HG03469 (cell line): ENCODE results near the gene DNPEP.
"Not testable (repeated sequence)": the region's sequence is repeated elsewhere in the genome, so short reads cannot be mapped to it uniquely, and the experiment has no call there.

Source experiments
- ATAC-seq: cut with Tn5 transposase; IDR thresholded peaks from one replicate; pipeline ENCODE4 v1.9.1; 2021; ENCODE audit warnings: mild to moderate bottlenecking, moderate library complexity, moderate number of reproducible peaks; ENCODE audit not compliant: unreplicated experiment

The DNPEP gene

DNA sequence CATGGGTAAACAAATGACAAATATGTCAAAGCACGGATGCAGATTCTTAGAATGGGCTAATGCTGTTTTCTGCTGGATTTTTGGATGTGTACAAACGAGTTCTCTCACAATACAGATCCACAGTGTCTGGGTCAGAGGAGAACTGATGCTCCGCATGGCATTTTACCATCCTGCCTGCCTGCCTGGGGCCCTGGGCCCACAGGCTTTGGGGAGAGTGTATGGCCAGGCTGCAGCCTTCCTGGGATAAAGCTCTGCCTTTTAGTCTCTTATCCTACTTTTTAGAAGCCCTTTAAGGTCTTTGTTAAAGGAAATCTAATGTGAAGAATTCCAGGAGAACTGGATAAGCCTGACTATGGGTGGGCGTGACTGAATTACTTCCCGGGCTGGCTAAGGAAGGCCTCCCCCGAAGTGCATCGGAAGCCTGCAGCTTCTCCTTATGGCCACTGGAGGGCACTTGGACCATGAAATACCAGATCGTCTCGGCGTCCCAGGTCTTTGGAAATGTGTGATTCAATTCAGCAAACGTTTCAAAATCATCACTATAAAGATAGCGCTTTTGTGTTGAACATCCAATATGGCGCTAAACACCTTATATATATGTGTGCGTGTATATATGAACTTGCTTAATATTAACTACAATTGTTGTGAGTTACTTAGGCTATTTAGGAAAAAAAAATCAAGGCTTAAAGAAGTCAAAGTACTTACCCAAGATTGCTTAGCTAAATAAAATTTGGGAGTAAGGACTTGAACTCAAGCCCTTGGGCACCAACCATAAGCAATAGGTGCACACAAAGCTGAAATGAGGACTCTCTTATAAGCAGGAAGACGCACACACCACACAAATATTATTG, 15.2 kb upstream of the DNPEP start:
- ATAC-seq = peak; percentile 60

DNA sequence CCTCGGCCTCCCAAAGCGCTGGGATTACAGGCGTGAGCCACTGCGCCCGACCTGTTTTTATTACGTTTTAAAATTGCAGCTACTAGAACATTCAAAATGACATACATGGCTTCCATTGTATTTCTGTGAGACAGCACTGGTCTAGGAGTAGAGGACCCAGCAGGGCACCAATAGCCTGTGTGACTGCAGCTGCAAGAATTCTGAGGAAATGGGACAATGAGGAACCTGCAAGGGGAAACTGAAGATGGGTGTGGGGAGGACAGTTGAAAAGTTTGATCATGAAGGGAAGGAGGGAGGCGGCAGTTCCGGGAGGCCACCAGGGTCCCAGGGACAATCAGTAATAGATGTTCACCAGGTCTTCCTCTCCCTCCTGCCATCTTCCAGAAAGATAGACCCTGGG, 13.9 kb upstream of the DNPEP start:
- ATAC-seq = no peak

DNA sequence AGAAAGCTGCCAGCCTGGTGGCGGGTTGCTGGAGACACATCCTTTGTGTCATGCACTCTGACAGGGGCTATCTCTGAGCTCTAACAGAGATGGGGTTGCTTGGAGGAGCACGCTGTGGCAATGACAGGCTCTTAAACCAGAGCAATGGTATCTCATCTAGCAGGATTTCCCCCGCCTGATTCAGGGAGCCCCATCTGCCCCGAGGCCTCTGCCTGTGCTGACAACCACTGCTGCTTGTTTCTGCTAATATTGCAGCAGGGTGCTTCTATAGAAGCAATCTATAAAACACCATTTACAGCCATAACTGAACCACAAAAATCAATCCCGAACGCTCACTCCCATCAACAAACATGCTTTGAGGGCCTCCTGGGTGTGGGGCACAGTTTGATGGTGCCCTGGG, 12.8 kb upstream of the DNPEP start:
- no peak for ATAC-seq

DNA sequence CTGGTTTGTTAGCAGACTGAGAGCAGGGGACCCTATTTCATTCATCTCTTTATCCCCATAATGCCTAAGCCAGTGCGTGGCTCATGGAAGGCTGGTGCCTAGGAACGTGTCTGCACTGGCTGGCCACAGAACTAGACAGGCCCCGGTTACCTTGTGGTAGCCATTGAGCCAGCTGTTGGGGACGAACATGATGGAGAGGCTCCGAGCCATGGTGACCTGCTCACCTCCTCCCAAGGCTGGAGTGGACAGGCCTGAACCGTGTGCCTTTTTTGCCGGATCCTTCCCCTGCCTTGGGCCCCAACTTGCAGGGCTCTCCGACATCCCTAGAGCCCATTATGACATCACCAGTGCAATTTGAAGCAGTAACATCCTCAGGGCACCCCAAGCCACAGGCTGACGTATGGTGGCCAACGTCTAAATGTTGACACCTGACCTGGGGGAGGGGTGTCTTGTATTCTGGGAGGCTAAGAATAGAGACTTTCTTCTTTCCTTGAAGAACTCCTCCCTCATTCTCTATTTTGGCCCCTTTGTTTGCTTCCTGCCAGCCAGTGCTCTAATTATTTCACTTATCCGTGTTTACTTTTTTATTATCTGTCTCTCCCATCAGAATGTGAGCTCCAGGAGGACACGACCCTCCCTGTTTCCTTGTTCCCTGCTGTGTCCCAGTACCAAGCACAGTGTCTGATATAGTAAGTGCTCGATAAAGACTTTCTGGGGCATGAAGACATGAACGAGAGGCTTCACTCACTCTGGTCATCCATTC, 12.2 kb upstream of the DNPEP start:
- ATAC-seq = no peak

DNA sequence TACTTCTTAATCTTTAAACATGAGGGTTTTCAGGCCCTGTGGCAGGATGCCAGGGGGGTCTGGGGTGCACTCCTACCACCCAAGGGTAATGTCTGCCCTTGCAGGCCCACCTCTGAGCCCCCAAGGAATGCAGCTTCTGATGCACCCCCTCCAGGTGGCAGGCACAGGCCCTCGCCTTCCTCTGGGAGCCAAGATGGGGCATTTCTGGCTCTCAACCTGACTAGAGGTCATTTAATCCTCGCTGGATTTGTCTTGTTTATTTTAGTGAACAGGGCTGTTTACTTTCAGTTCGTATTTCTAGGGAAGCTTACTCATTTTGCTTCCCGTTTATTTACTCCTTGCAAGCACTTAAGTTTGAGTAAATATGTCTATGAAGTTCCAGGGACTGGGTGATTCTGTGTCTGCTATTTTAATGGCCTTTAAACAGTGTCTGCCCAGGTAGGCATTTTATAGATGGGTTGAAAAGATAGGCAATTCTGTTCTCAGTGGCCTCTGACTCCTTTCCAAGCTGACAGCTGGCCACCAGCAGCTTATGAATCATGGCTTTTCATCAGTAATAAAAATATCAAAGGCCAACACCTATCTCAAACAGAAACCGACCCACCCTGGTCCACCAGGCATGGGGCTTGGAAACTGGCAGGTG, 11.1 kb upstream of the DNPEP start:
- no peak for ATAC-seq

DNA sequence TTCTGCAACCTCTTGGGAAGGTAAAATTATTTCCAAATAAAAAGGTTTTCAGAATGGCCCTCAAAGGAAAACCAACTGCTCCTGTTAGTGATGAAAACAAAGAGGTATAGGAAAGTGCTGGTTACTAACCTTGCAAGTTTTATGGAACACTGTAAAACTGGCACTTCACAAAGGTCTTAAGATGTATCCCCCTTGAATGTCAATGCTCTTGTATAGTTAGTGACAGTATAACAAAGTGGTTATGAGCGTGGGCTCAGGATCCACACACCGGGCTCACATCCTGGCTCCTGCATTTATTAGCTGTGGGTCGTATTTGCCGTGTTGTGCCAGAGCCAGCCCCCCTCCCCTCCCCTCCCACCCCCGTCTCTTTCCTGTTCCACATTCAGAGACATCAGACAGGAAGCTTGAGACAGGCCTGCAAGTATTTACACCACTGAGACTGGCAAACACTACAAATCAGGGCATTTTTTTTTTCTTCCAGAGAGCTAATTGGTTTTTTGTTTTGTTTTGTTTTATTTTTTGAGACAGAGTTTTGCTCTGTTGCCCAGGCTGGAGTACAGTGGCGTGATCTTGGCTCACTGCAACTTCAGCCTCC, 9.2 kb upstream of the DNPEP start:
- ATAC-seq = no peak

DNA sequence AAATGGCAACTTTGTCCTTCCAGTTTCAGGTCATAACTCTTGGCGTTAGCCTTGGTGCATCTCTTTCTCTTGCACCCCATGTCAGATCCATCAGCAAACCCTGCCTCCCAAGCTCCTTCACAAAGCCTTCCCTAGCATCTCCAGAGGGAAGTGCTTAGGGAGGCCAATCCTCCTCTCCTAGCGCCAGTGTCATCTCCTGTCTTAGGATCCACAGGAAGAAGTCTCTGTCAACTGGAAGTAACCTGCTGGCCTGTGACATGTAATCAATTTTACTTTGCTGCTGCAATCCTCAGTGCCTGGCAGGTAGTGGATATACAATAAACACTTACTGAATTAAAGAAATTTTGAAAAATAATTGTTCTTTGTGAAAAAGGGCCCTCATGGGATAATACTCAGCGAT, 7.9 kb upstream of the DNPEP start:
- ATAC-seq = no peak

DNA sequence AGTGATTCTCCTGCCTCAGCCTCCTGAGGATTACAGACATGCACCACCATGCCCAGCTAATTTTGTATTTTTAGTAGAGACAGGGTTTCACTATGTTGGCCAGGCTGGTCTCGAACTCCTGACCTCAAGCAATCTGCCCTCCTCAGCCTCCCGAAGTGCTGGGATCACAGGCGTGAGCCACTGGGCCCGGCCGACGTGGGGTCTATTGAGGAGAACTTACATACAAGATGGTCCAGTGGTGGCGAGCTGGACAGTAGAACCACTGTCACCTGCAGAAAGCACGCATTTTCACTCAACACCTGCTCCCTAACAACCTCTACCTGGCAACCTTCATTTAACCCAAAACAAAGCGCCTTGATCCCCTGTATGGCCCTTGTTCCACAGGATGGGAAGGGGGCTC, 7.3 kb upstream of the DNPEP start:
- ATAC-seq = not testable (repeated sequence)

DNA sequence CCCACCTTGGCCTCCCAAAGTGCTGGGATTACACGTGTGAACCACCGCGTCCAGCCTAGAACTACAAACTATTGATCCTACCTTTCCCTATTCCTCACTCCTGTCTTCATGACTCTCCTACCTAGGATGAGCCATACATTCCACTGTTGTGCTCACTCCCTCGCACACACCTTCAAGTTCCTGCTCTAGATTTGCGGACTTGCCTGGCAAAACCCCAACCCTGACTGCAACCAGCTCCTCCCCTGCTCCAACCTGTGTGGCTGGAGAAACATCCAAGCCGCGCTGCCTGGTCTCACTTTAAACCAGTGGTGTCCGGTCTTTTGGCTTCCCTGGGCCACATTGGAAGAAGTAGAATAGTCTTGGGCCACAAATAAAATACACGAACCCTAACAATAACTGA, 5.0 kb upstream of the DNPEP start:
- no peak for ATAC-seq

DNA sequence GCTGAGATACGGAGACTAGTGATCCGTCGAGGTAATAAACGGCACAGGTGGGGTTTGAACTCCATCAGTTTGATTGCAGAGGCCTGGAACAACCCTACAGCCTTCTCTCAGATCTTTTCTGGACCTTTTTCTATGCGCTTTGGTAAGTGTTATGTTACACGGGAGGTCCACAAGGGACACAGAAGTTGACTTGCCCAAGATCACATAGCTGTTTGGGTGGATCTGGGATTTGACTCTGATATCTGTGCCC, 1.1 kb upstream of the DNPEP start:
- ATAC-seq = no peak

DNA sequence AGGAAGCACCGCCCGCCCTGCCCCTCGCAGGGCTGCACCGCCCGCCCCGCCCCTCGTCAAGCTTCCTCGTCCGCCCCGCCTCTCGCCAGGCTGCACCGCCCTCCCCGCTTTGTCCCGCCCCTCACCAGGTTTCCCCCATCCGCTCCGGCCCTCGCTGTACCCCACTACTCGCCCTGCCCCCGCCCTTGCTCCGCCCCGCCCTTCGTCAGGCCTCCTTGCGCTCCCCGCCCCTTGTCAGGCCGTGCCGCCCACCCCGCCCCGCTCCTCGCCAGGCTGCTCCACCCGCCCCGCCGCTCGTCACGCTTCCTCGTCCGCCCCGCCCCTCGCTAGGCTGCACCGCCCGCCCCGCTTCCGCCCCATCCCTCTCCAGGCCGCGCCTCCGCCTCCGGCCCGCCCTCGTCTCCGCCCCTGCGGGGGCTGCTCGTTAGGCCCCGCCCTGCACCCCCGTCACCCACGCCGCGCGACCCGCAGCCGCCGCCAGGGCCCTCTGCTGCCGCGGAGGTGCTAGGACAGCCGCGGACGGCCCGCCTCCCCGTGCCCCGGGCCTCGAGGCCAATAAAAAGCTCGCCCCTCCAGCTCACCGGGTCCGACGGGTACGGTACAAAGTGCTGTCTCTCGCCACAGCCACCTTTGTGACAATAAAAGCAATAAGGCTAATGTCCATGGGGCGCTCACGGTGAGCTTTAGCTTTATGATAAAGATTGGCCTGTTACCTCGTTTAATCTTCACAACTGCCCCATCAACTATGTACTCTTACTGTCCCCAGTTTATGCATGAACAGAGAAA, 602 bp upstream of the DNPEP start:
- ATAC-seq = peak; percentile 71

DNA sequence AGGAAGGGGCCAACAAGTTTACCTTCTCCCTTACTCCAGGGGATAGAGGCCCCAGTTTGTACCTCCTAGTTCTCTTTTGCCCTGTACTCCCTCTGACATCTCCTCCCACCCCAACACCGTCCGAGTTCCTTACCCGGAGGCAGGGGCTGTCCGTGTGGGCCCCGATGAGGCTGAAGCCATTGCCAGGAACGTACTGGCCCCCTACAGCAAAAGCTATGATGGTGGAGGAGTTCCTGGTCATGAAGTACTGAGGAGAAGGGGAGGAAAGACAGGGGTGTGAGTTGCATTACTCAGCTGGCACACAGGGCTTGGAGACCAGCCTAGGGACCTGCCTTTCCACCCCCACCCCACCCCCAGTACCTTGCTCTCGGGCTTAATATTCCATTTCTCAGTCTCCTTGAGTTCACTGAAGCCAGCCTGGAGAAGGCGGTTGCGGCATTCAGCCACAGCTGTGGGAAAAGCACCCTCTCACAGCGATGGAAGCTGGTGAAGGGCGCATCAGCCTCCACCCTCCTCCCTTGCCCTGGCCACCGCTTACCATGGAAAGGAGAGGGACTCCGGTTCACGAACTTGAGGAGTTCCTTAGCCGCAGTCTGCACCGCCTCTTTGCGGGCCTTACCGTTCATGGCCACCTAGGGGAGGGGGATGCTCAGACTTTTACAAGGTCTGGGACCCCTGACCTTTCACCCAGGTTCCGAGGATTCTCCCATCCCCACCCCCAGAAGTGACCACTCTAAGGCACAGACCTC, 1.0 kb downstream of the DNPEP start:
- no peak for ATAC-seq

DNA sequence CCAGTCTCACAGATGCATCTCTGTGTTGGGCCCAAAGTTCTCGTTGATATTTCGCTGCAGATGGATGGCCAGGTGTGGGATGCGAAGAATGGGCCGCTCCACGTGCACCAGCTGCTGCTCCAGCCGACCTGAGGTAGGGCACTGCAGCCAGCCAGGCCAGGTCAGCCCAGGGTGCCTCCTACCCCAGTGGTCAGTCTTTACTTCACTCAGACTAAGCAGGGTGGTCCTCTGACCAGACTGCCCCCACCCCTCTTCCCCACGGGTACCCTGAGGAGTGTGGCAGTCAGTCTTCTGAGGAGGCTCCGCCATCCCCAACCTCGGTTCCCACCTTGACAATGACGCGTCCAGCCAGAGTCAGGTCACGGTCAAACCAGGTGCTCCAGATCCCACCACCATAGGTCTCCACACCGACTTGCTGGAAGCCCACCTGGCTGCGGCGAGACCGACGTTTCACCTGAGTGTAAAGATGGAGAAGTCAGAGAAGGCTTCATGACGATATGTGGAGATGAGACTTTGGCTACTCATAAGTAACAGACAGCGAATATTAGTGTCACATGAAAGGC, 1.7 kb downstream of the DNPEP start:
- no peak for ATAC-seq

DNA sequence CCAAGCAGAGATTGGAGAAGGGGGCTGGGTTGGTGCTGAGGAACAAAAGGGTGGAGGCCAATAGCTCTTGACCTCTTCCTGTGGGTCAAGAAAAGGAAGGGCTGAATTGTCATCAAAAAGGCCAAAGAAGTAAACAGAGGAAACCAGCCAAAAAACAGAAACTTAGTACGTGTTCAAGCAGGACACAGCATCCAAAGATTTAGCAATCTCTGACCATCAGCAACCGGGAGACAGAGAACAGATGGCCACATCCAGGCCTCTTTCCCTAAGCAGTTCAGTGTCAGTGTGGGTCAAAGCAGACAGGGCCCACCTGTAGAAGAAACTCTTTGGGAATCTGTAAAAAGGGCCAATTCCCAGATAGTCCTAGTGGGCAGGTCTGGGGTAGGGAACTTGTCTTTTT, 2.9 kb downstream of the DNPEP start:
- ATAC-seq = no peak

DNA sequence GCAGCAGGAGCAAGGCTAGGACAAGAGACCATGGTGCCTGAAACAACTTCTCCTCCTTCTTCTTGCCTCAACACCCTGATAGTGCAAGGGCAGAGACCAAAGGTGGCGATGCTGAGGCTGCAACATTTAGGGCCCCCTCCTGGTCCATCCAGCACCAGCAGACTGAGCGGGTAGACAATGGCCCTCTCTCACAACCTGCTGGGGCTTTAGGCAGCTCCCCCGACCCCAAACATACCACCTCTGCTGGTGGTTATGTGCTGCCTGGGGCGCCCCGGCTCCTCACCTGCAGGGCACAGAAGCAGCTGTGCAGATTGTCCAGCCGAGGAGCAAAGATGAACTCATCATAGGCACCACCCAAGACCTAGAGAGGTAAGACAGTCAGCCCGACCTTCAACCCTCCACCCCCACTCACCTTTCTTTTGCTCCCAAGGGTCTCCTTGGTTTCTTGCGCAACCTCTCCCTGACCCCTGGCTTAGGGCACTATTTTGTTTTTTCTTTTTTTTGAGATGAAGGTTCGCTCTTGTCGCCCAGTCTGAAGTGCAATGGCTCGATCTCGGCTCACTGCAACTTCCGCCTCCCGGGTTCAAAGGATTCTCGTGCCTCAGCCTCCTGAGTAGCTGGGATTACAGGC, 3.5 kb downstream of the DNPEP start:
- ATAC-seq = no peak

DNA sequence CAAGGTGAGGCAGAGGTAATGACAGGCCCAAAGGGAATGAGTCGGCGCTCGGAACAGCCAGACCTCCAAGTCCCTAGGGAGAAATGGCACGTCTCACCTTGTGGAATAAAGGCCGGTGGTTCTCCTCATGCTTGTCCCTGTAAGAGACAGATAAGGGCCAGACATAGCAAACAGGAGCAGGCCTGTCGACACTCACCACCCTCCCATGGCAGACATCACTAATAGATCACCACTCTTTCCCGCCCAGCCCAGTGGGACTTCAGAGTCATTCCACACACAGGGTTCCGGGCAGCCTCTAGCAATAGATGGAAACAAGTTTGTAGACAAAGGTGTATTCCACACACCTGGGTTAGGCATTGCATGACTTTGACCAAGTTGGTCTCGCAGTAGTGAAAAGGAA, 6.3 kb downstream of the DNPEP start:
- ATAC-seq = no peak

DNA sequence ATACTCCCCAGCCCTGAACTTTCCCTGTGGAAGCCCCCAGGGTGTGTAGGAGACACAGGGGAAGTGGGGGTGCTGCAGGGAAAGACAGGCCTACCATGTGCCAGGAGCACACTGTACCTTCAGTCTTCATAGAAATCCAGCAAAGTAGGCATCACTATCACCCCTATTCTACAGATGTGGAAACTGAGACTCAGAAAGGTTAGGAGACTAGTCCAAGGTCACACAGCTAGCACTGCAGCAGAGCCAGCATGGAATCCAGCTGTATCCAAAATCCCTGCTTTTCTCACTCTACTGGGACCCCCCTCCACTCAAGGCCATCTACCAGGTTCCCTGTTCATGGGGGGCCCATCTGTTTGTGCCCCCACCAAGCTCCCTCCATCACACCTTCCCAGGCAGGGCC, 6.8 kb downstream of the DNPEP start:
- ATAC-seq = no peak

DNA sequence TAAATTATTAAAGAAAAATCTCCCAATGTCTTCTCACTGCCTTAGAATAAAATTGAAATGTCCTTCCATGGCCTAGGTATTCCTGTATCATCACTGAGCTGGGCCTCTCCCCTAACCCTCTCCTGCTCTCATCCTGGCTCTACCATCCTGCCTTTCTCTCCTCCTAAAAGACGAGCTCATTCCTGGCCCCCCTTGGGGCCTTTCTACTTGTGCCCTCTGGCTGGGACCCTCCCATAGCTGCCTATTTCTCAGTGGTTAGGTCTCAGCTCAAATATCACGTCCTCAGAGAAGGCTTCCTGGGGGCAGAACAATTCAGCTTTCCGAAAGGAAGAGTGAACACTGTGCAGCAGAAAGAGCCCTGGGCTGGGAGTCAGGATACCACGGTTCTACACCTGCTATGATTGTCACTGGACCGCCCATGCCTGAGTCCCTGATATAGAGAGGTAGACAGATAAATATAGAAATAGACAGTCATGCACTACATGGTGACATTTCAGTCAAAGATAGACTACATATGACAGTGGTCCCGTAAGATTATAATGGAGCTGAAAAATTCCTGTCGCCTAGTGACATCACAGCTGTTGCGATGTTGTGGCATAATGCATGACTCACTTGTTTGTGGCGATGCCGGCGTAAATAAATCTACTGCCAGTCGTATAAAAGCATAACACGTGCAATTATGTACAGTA, 9.4 kb downstream of the DNPEP start:
- no peak for ATAC-seq

DNA sequence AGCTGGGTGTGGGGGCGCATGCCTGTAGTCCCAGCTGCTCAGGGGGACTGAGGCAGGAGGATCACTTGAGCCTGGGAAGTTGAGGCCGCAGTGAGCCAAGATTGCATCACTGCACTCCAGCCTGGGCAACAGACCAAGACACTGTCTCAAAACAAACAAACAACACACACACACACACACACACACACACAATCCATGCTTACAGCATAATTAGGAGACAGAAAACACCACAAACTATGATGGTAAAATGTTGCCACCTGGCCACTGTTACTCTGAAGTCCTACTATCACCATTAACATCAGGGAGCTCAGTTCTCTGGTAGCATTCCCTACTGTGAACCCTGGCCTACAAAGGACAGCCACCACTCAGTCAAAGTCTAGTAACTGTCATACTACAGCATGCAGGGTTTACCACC, 18.3 kb downstream of the DNPEP start:
- ATAC-seq = no peak
